CD4-positive, alpha-beta T cell treated with Interleukin-21 for 1 hour (primary cell): Measurements from ENCODE around the gene GNL1.
"Not testable (repeated sequence)": the region's sequence is repeated elsewhere in the genome, so short reads cannot be mapped to it uniquely, and the experiment has no call there.

Experiments
- DNase-seq: peaks from one replicate; pipeline ENCODE4 v3.0.0-alpha.2; 2020

GNL1 gene

DNA sequence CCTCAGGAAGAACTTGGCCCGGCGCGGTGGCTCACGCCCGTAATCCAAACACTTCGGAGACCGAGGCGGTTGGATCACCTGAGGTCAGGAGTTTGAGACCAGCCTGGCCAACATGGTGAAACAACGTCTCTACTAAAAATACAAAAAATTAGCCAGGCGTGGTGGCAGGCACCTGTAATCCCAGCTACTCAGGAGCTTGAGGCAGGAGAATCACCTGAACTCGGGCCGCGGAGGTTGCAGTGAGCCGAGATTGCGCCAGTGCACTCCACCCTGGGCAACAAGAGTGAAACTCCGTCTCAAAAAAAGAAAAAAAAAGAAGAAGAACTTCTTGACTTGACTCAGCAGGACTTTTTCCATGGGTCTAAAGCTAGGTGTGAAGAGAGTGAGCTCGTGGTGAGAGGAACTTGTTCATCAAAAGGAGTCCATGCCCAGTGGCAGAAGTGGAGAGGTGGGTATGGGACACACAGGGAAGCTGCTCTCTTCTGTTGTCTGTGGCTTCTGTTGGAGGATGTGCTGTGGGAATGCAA is 26.9 kb downstream of the GNL1 start:
- peak; percentile 43 for DNase-seq

DNA sequence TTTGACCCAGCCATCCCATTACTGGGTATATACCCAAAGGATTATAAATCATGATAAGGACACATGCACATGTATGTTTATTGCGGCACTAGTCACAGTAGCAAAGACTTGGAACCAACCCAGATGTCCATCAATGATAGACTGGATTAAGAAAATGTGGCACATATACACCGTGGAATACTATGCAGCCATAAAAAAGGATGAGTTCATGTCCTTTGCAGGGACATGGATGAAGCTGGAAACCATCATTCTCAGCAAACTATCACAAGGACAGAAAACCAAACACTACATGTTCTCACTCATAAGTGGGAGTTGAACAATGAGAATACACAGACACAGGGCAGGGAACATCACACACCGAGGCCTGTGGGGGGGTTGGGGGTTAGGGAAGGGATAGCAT is 29.8 kb downstream of the GNL1 start:
- DNase-seq, result not testable (repeated sequence)

DNA sequence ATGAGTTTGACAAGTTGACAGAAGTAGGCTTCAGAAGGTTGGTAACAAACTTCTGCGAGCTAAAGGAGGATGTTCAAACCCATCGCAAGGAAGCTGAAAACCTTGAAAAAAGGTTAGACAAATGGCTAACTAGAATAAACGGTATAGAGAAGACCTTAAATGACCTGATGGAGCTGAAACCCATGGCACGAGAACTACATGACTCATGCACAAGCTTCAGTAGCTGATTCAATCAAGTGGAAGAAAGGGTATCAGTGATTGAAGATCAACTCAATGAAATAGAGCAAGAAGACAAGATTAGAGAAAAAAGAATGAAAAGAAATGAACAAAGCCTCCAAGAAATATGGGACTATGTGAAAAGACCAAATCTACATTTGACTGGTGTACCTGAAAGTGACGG is 34.3 kb downstream of the GNL1 start:
- DNase-seq, result not testable (repeated sequence)

GRCh38 chr6:30521082-30521481 is 35.2 kb downstream of the GNL1 start:
- DNase-seq, result not testable (repeated sequence)

DNA sequence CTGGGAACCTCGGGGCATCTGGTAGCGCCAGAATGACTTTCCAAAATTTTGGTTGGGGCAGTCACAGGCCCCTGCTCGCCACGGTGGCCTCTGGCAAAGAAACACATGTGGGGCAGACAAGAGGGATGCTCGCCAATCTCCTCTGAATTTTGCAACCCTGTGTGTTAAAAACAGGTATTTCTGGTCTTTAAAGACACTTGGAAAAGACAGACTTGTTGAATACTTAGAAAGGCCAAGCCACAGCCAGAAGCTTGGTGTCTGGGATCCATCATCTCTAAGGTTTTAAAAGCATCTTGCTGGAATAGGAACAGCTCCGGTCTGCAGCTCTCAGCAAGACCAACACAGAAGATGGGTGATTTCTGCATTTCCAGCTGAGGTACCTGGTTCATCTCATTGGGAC is 35.8 kb downstream of the GNL1 start:
- DNase-seq, result no peak

GRCh38 chr6:30518505-30519145 is 37.7 kb downstream of the GNL1 start:
- peak; percentile 39 for DNase-seq

DNA sequence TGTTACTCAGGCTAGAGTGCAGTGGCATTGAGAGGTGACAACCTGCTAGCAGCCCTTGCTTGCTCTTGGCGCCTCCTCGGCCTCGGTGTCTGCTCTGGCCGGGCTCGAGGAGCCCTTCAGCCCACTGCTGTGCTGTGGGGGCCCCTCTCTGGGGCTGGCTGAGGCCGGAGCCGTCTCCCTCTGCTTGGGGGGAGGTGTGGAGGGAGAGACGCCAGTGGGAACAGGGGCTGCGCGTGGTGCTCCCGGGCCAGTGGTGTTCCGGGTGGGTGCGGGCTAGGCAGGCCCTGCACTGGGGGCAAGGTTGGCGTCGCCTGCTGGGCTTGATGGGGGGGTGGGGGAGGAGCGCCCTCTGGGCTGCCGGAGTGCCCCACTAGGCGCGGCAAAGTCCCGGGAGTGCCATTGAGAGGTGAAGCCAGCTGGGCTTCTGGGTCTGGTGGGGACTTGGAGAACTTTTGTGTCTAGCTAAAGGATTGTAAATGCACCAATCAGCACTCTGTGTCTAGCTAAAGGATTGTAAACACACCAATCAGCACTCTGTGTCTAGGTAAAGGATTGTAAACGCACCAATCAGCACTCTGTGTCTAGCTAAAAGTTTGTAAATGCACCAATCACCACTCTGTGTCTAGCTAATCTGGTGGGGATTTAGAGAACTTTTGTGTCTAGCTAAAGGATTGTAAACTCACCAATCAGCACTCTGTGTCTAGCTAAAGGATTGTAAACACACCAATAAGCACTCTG is 38.4 kb downstream of the GNL1 start:
- not testable (repeated sequence) for DNase-seq

DNA sequence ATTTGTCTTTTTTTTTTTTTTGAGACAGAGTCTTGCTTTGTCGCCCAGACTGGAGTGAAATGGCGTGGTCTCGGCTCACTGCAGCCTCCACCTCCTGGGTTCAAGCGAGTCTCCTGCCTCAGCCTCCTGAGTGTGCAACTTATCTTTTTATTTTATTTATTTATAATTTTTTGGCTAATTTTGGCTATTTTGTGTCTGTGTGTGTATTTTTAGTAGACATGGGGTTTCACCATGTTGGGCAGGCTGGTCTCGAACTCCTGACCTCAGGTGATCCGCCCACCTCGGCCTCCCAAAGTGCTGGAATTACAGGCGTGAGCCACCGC is 39.6 kb downstream of the GNL1 start:
- DNase-seq, result not testable (repeated sequence)

GRCh38 chr6:30515944-30516753 is 40.1 kb downstream of the GNL1 start:
- peak; percentile 94 for DNase-seq

DNA sequence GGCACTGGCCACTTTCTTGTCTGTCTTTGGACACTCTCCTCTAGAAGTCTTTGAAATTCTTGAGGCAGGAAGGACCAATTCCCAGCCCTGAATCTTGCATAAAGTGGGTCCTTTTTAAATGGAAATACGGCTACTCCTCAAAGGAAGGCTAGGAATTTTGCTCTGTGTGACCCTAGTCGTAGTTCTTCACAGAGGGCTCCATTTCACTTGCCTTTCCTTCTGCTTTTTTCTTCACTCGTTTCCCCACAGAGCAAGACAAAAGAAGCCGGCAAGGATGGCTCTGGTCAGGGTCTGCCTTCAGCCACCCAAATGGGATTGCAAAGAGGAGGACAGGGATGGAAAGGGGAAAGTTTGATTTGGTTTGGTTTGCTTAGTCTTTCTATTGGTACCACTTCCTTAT is 41.2 kb downstream of the GNL1 start:
- DNase-seq, result no peak

- DNase-seq, result no peak
Observed at GRCh38 chr6:30513451-30513850, 42.8 kb downstream of the GNL1 start.

GRCh38 chr6:30511169-30511546 is 45.1 kb downstream of the GNL1 start:
- no peak for DNase-seq

- DNase-seq, result no peak
Observed at GRCh38 chr6:30510419-30511168, 45.7 kb downstream of the GNL1 start.

DNA sequence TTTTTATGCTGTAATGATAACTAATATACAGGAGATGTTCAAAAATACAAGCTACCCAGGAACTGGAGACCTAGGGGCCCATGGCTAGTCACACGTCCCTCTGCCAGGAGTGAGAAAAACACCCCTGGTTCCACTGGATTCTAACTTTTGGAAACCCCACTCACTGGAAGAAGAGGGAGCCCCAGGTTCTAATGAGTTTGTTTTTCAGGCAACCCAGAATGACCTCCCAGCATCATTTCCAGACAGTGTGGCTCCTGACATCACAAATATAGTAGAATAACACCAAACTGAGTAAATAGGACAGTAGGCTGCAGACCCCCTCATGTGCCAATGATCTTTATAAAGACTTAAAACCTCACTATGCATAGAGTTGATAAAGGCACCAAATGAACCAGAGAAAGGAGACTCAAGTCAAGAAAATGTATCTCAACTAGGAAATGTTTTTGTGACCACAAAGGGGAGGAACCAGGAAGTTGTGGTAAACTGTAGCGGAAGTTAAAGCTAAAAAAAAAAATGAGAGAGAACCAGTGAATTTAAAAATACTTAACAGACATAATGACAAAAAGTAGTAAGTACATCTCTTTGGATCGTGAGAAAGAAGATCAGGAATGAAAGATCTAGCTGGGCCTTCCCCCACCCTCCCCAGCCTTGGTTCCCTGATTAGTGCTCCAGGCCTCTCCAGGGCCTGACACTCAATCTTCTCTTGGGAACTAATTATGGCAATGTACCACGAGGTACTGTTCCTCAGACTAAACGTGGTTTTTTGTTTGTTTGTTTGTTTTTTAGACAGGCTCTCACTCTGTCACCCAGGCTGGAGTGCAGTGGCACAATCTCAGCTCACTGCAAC is 47.2 kb downstream of the GNL1 start:
- peak; percentile 79 for DNase-seq

- no peak for DNase-seq
Observed at GRCh38 chr6:30507849-30508827, 48.2 kb downstream of the GNL1 start.

DNA sequence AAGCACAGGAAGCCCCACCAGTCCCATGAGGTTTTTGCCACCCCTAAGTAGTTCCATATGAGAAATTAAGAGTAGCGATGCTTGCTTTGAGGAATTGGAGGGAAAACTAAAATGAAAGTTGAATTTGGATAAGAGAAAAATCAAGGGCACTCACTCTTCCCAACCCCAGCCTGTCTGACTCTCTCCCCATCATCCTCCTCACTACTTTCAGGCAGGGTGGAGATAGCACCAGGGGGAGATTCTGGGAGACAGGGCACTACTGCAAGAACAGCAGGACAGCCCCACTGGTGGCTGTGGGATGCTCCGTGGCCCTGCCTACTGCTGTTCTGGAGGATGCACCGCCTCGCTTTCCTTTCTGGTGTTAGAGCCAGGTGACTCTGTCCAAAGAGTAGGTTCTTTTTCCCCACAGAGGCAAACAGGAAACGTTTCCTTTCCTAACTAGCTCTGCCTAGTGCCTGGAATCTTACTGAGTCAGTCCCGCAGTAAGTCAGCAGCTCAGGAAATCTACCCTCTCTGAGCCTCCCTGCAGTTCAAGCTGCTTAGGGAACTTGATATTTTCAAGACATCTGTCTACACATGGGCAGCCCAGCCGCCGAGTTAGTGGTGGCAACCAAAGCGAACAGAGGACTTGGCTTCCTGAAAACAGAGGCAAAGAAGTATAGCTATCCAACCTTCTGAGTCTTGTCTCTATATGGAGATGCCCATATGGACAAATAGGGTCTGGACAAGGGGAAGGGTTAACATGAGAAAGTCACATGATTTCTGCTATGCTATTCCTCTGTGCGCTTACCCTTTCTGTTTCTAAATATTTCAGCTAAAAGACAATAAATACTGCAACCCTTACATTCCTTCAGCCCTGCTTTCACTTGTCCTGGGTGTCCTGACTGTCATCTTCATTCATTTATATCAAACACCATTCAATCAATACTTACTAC is 55.6 kb downstream of the GNL1 start:
- DNase-seq, result no peak

DNA sequence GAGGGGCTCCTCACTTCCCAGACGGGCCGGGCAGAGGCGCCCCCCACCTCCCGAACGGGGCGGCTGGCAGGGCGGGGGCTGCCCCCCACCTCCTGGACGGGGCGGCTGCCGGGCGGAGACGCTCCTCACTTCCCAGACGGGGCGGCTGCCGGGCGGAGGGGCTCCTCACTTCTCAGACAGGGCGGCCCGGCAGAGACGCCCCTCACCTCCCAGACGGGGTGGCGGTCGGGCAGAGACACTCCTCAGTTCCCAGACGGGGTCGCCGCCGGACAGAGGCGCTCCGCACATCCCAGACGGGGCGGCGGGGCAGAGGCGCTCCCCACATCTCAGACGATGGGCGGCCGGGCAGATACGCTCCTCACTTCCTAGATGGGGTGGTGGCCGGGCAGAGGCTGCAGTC is 57.6 kb downstream of the GNL1 start:
- not testable (repeated sequence) for DNase-seq

DNA sequence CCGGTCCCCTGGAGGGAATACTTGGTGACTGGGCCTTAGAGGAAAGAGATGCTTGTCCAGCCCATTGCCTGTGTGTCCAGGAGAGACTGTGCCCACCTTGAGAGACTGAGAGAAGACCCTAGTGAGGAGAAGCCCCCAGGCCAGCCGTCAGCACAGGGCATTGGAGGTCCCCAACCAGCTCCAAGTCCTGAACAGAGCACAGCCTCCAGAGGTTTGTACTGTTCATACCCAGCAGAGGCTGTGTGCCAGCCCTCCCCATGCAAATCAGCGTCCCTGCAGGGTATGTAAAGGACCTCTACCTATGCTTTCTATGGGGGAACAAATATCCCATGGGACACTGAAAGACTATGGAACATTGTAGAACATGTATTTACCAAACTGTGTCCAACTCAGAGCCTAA is 58.6 kb downstream of the GNL1 start:
- DNase-seq, result no peak

DNA sequence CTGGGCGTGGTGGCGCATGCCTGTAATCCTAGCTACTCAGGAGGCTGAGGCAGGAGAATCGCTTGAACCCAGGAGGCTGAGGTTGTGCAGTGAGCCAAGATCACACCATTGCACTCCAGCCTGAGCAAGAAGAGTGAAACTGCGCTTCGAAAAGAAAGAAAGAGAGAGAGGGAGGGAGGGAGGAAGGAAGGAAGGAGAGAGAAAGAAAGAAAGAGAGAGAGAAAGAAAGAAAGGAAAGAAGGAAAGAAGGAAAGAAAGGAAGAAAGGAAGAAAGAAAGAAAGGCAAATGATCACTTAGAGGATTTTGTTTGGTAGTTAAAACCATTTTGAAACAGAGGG is 59.1 kb downstream of the GNL1 start:
- DNase-seq, result not testable (repeated sequence)

GRCh38 chr6:30495993-30496392 is 60.3 kb downstream of the GNL1 start:
- DNase-seq, result peak; percentile 23
